HL-60 (cell line): ENCODE data around the gene SPATA16.

Source experiments
- CTCF ChIP-seq: IDR thresholded peaks from one replicate; pipeline ENCODE4 v1.5.1; 2011; ENCODE audit warnings: low read length, control low read depth, inconsistent platforms; ENCODE audit not compliant: insufficient read depth
- GABPA ChIP-seq: IDR thresholded peaks from 2 replicates; pipeline ENCODE4 v1.6.1; 2012; ENCODE audit warnings: low read depth
- POLR2AphosphoS5 ChIP-seq: IDR thresholded peaks from 2 replicates; pipeline ENCODE4 v1.6.1; 2012; ENCODE audit warnings: low read depth
- REST ChIP-seq: IDR thresholded peaks from 2 replicates; pipeline ENCODE4 v1.6.1; 2012; ENCODE audit warnings: low read depth; ENCODE audit not compliant: insufficient replicate concordance

- no peak for TF ChIP-seq CTCF
- no peak for TF ChIP-seq GABPA
- no peak for TF ChIP-seq POLR2AphosphoS5
- TF ChIP-seq REST = no peak
Measured at GRCh38 chr3:173055228-173055933, 85.7 kb downstream of the SPATA16 start.
